K562 (cell line): Measurements from ENCODE around the gene DPH5. TPM values are rescaled to one million over a fixed set of nuclear protein-coding genes. Genes with fewer than 3 reads are reported as not detected.

Source experiments
- ATAC-seq: fragments of 200-7000 bp; cut with Tn5 transposase; 3 replicates; pipeline ENCODE4 v1.9.1; 2020; ENCODE audit warnings: moderate library complexity
- BruUV-seq: library from RNA; stranded (reverse); fragments of 400-500 nt; replicated peaks from 2 replicates; lab custom pipeline; 2021; lab: Mats Ljungman, UMichigan
- CTCF ChIA-PET: fragments of 300-600 bp; formaldehyde crosslinking; extraction: SDS; loops from one replicate; lab custom pipeline; 2021; ENCODE audit warnings: low intra/inter-chr PET ratio; lab: Yijun Ruan, JAX
- POLR2A ChIA-PET: fragments of 300-600, 350-650 bp; sonication (Branson Sonifier 250); formaldehyde crosslinking; extraction: SDS; loops from one replicate; lab custom pipeline; 2021; ENCODE audit warnings: antibody characterized with exemption, inconsistent platforms; lab: Yijun Ruan, JAX
- DNase-seq, 4 experiments: peaks; one replicate each; pipeline versions ENCODE4 v3.0.0 to v3.0.0-alpha.2; 2011 to 2018; ENCODE audit warnings: low spot score in 3 of 4, mixed read lengths in 3 of 4; ENCODE audit errors: extremely low read depth in 1 of 4
- FAIRE-seq: peaks from 2 replicates; lab custom pipeline; 2011; peaks lifted over from hg19 to GRCh38; lab: Jason Lieb, UNC
- H2AFZ ChIP-seq: 2 replicates; pipeline ENCODE4 v1.6.0; 2011; ENCODE audit warnings: low read depth, low read length, control low read depth, inconsistent platforms
- H3K27ac ChIP-seq: fragments of 200-600 bp; 3 replicates; pipeline ENCODE4 v1.8.0; 2011; ENCODE audit warnings: low read depth, mild to moderate bottlenecking, control low read depth, inconsistent platforms, low read length, moderate library complexity, mixed read lengths; ENCODE audit errors: extremely low read depth
- H3K27me3 ChIP-seq, 2 experiments: fragments of 300-600 bp in 1 of 2; 2 replicates in 1 of 2; 3 replicates in 1 of 2; pipeline versions ENCODE4 v1.6.0 to v1.8.0; 2011; ENCODE audit warnings: inconsistent platforms in 2 of 2, low read length in 2 of 2, mild to moderate bottlenecking in 1 of 2, mixed read lengths in 1 of 2, moderate library complexity in 1 of 2; ENCODE audit not compliant: control insufficient read depth in 2 of 2, insufficient read depth in 2 of 2
- H3K36me3 ChIP-seq: fragments of 300-600 bp; 3 replicates; pipeline ENCODE4 v1.8.0; 2011; ENCODE audit warnings: mild to moderate bottlenecking, low read length, inconsistent platforms; ENCODE audit not compliant: control insufficient read depth, insufficient read depth
- H3K4me1 ChIP-seq, 2 experiments: fragments of 200-600 bp in 1 of 2; replicated peaks in 1 of 2; 2 replicates in 1 of 2; 3 replicates in 1 of 2; pipeline versions ENCODE4 v1.5.1 to v1.8.0; 2011; ENCODE audit warnings: inconsistent platforms in 2 of 2, low read length in 2 of 2, mild to moderate bottlenecking in 1 of 2, mixed read lengths in 1 of 2, moderate library complexity in 1 of 2; ENCODE audit not compliant: control insufficient read depth in 2 of 2, insufficient read depth in 2 of 2
- H3K4me2 ChIP-seq: 2 replicates; pipeline ENCODE4 v1.6.1; 2011; ENCODE audit warnings: low read length, control low read depth, inconsistent platforms, mixed read lengths; ENCODE audit not compliant: insufficient read depth
- H3K4me3 ChIP-seq: fragments of 200-600 bp; sonication (generic), shearing (Covaris generic); 2 replicates; pipeline ENCODE4 v1.5.1; 2016; ENCODE audit warnings: control low read depth, inconsistent platforms
- H3K79me2 ChIP-seq: fragments of 200-600 bp; 3 replicates; pipeline ENCODE4 v1.8.0; 2011; ENCODE audit warnings: low read length, inconsistent platforms; ENCODE audit not compliant: control insufficient read depth, insufficient read depth
- H3K9ac ChIP-seq, 2 experiments: 2 replicates each; pipeline versions ENCODE4 v1.6.0 to v1.6.1; 2011; ENCODE audit warnings: low read depth in 2 of 2, low read length in 2 of 2, control low read depth in 1 of 2, inconsistent platforms in 1 of 2, mild to moderate bottlenecking in 1 of 2, mixed read lengths in 1 of 2; ENCODE audit not compliant: insufficient read depth in 1 of 2
- H3K9me1 ChIP-seq: one replicate; pipeline ENCODE4 v1.6.0; 2011; ENCODE audit warnings: inconsistent platforms, mild to moderate bottlenecking, low read length, moderate library complexity; ENCODE audit not compliant: control insufficient read depth, insufficient read depth
- H3K9me3 ChIP-seq: replicated peaks from 2 replicates; pipeline ENCODE4 v1.5.1; 2011; ENCODE audit warnings: low read depth, low read length, inconsistent platforms; ENCODE audit not compliant: control insufficient read depth, insufficient read depth
- H4K20me1 ChIP-seq: replicated peaks from 2 replicates; pipeline ENCODE4 v1.6.1; 2011; ENCODE audit warnings: low read length, inconsistent platforms, mixed read lengths; ENCODE audit not compliant: control insufficient read depth, insufficient read depth
- BCOR ChIP-seq: fragments of 450-650 bp; IDR thresholded peaks from 2 replicates; pipeline ENCODE4 v1.6.1; 2016
- EHMT2 ChIP-seq: fragments of 450-650 bp; IDR thresholded peaks from 2 replicates; pipeline ENCODE4 v1.6.1; 2018; ENCODE audit warnings: antibody characterized with exemption
- HDAC8 ChIP-seq: fragments of 450-650 bp; IDR thresholded peaks from 2 replicates; pipeline ENCODE4 v1.6.1; 2016; ENCODE audit warnings: mild to moderate bottlenecking, missing genetic modification characterization, moderate library complexity, missing compliant biosample characterization
- HEY1 ChIP-seq: fragments of 250-450 bp; sonication (Bioruptor Pico); IDR thresholded peaks from 2 replicates; pipeline ENCODE4 v1.5.0; 2020; ENCODE audit warnings: mild to moderate bottlenecking, moderate library complexity, borderline replicate concordance
- HNRNPLL ChIP-seq: fragments of 200-400 bp; formaldehyde crosslinking; IDR thresholded peaks from 2 replicates; pipeline ENCODE4 v1.6.1; 2017; ENCODE audit warnings: low read length, low read depth, mild to moderate bottlenecking; ENCODE audit not compliant: poor library complexity, severe bottlenecking
- MYC ChIP-seq, 2 experiments: fragments of 250-450 bp in 1 of 2; sonication (Bioruptor Pico) in 1 of 2; IDR thresholded peaks; 2 replicates each; pipeline versions ENCODE4 v1.5.1 to v1.6.1; 2012 to 2021; ENCODE audit warnings: low read depth in 2 of 2, borderline replicate concordance in 1 of 2, improper control_type of control experiment in 1 of 2, low read length in 1 of 2, mild to moderate bottlenecking in 1 of 2, moderate library complexity in 1 of 2
- RB1 ChIP-seq: fragments of 450-650 bp; IDR thresholded peaks from 2 replicates; pipeline ENCODE4 v1.6.1; 2017; ENCODE audit warnings: low read depth, mild to moderate bottlenecking
- RBM34 ChIP-seq: fragments of 200-400 bp; formaldehyde crosslinking; IDR thresholded peaks from 2 replicates; pipeline ENCODE4 v1.6.1; 2018; ENCODE audit warnings: low read length, borderline replicate concordance; ENCODE audit not compliant: insufficient read depth
- SMARCA4 ChIP-seq: fragments of 450-650 bp; IDR thresholded peaks from 2 replicates; pipeline ENCODE4 v1.6.1; 2016
- SOX6 ChIP-seq: fragments of 450-650 bp; IDR thresholded peaks from 2 replicates; pipeline ENCODE4 v1.6.1; 2014; ENCODE audit warnings: mild to moderate bottlenecking
- SRSF7 ChIP-seq: fragments of 200-400 bp; formaldehyde crosslinking; optimal IDR thresholded peaks from 2 replicates; pipeline ENCODE3; 2017; ENCODE audit warnings: mild to moderate bottlenecking, low read depth, low read length
- TCF7L2 ChIP-seq: fragments of 150-350 bp; IDR thresholded peaks from 2 replicates; pipeline ENCODE4 v1.6.1; 2016; ENCODE audit warnings: low read depth, mild to moderate bottlenecking, low read length, moderate library complexity
- TFE3 ChIP-seq: fragments of 450-650 bp; formaldehyde crosslinking; IDR thresholded peaks from 2 replicates; pipeline ENCODE4 v1.4.0; 2020; ENCODE audit warnings: mild to moderate bottlenecking, mixed read lengths
- ZBTB26 ChIP-seq: fragments of 450-650 bp; formaldehyde crosslinking; IDR thresholded peaks from 2 replicates; pipeline ENCODE4 v1.4.0; 2022; ENCODE audit warnings: missing genetic modification characterization
- ZKSCAN1 ChIP-seq: fragments of 150-350 bp; IDR thresholded peaks from 2 replicates; pipeline ENCODE4 v1.6.1; 2016; ENCODE audit warnings: low read depth, low read length
- ZNF121 ChIP-seq: sonication (generic); formaldehyde crosslinking; conservative IDR thresholded peaks from 2 replicates; pipeline ENCODE4 v1.8.0; 2022; ENCODE audit warnings: missing genetic modification reagents
- ZNF175 ChIP-seq: fragments of 200-800 bp; sonication (Bioruptor generic); IDR thresholded peaks from 2 replicates; pipeline ENCODE4 v1.6.1; 2016; ENCODE audit warnings: low read depth, mild to moderate bottlenecking, missing genetic modification characterization, missing compliant biosample characterization
- ZNF436 ChIP-seq: fragments of 250-450, 450-650 bp; sonication (Bioruptor Pico); formaldehyde crosslinking; IDR thresholded peaks from 2 replicates; pipeline ENCODE4 v1.7.0; 2020; ENCODE audit warnings: mild to moderate bottlenecking
- ZZZ3 ChIP-seq: fragments of 450-650 bp; IDR thresholded peaks from 2 replicates; pipeline ENCODE4 v1.6.1; 2016; ENCODE audit warnings: antibody characterized with exemption, mild to moderate bottlenecking, moderate library complexity
- WGBS: fragments of 100-300 bp; shearing (Covaris generic); methylation state at CpG from one replicate; pipeline ENCODE4 v1.1.6; 2016; ENCODE audit warnings: low coverage, mixed read lengths; ENCODE audit not compliant: insufficient coverage; ENCODE audit errors: missing lambda C conversion rate; 5-methylcytosine and 5-hydroxymethylcytosine counted together
- in situ Hi-C: fragments of 300-500 bp; cut with MboI; formaldehyde crosslinking; loops from 4 replicates; pipeline ENCODE4 v1.15.0; 2018; ENCODE audit warnings: inconsistent platforms, mixed read lengths
- intact Hi-C: fragments of 100-400 bp; cut with micrococcal nuclease; formaldehyde crosslinking; loops from 2 replicates; pipeline ENCODE4 v1.14.2; 2022
- polyA plus RNA-seq, 8 experiments: library from polyadenylated mRNA; depleted of rRNA in 4 of 8; stranded (reverse) in 5 of 8; unstranded in 3 of 8; fragments of >200 nt; fragmentation: Nextera tagmentation in 2 of 8; fragmentation: Illumina TruSeq in 1 of 8; extraction: Ambion mirVana in 2 of 8; extraction: Trizol in 1 of 8; gene quantifications; 2 replicates each; pipeline versions ENCODE4 v1.2.1 to v1.2.3, GENCODE V29; 2011 to 2014; ENCODE audit warnings: inconsistent platforms in 1 of 8, missing spikeins in 1 of 8
- total RNA-seq, 7 experiments: library from RNA; depleted of rRNA in 6 of 7; stranded (reverse); fragments of >200 nt in 6 of 7; fragmentation: Illumina TruSeq in 2 of 7; extraction: Trizol in 2 of 7; gene quantifications; 2 replicates each; pipeline versions ENCODE4 v1.2.1 to v1.2.3, GENCODE V29; 2011 to 2021; ENCODE audit warnings: low replicate concordance in 1 of 7
- TF ChIP-seq, protein P1 (sequence below), 2 experiments: fragments of 450-650 bp in 1 of 2; sonication (generic) in 1 of 2; formaldehyde crosslinking in 1 of 2; IDR thresholded peaks in 1 of 2; conservative IDR thresholded peaks in 1 of 2; 2 replicates each; pipeline versions ENCODE4 v1.6.1 to v1.8.1; 2016 to 2023; ENCODE audit warnings: mild to moderate bottlenecking in 2 of 2, moderate library complexity in 2 of 2, inconsistent platforms in 1 of 2, missing genetic modification reagents in 1 of 2

The DPH5 gene
- total and polyA plus RNA-seq, 9 of the 15 experiments (the other 6 are each of a cell fraction or from before 2014, with no cell fraction given), result 37.6 to 159 (median 89.7) TPM

DNA sequence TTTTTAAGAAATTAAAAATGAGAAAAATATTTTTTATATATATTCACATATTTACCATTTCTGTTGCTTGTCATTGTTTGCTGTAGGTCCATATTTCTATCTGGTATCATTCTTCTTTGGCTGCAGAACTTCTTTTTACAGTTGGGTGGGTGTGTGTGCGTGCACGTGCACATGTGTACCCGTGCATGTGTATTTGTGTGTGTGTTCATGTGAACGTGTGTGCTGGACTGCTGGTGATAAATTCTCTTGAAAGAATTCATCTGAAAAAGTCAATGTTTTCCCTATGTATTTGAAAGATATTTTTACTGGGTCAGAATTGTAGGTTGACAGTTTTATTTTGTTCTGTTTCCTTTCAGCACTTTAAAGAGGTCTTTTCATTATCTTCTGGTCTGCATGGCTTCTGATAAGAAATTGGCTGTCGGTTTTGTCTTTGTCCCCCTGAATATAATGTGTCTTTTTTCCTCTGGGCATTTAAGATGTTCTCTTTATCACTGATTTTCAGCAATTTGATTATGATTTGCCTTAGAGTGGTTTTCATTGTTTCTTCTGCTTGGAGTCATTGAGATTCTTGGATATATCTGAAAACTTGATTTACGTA lies 34.5 kb upstream of the DPH5 start:
- Histone ChIP-seq H3K4me1 (peaks cover 0 to 10% of the 10 kb centered on the region in 2 experiments; a peak in 3 of 5 replicates), H3K9ac (no peak overlapping the region), H4K20me1 (no peaks in the 10 kb centered on the region), H3K27ac (peak overlapping the region; percentile 47; the same call in 1 of the 3 replicates), H3K36me3 (no peaks in the 10 kb centered on the region), H2AFZ (no peak overlapping the region), H3K79me2 (no peaks in the 10 kb centered on the region), H3K4me2 (peak overlapping the region; percentile 17; the same call in 1 of the 2 replicates), H3K27me3 (no peaks in the 10 kb centered on the region), H3K9me1 (no peaks in the 10 kb centered on the region), H3K9me3 (no peaks in the 10 kb centered on the region), H3K4me3 (no peak overlapping the region)
- FAIRE-seq (no peak), ATAC-seq (peak; percentile 57), DNase-seq (peak in 2 of 4 experiments; percentile 14 to 35)
- no TSS peak for BruUV-seq
- 14% methylated on average over 6 of the region's 6 CpGs for WGBS
- intact Hi-C loops, result no loop called here
- in situ Hi-C loops, result no loop called here
- ChIA-PET POLR2A (no interaction called here), CTCF (no interaction called here)
- TF ChIP-seq HNRNPLL, result no peak
- no peak for TF ChIP-seq ZZZ3
- TF ChIP-seq ZBTB26, result no peak
- no peak for TF ChIP-seq BCOR
- TF ChIP-seq TFE3 (CRISPR knock-in tag), result no peak
- TF ChIP-seq, protein P1, sequence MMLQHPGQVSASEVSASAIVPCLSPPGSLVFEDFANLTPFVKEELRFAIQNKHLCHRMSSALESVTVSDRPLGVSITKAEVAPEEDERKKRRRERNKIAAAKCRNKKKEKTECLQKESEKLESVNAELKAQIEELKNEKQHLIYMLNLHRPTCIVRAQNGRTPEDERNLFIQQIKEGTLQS (IDR thresholded peaks at IDR 0.05), result no peak
- TF ChIP-seq, protein P1 (CRISPR knock-in tag; conservative IDR thresholded peaks at IDR 0.05), result no peak
- TF ChIP-seq RBM34, result no peak
- TF ChIP-seq SRSF7, result no peak
- no peak for TF ChIP-seq ZNF175 (CRISPR knock-in tag)
- no peak for TF ChIP-seq ZKSCAN1
- no peak for TF ChIP-seq HDAC8 (tag)
- TF ChIP-seq SOX6, result peak; percentile 92
- TF ChIP-seq ZNF436, result no peak
- peak; percentile 78 for TF ChIP-seq SMARCA4
- TF ChIP-seq ZNF121, result no peak
- TF ChIP-seq RB1, result no peak
- no peak for TF ChIP-seq EHMT2
- no peak for TF ChIP-seq TCF7L2
- no peak for TF ChIP-seq MYC (IDR thresholded peaks at IDR 0.05; ENCODE audit: low read depth, low read length)
- no peak for TF ChIP-seq MYC (CRISPR knock-in tag; IDR thresholded peaks at IDR 0.05; ENCODE audit: borderline replicate concordance, low read depth)
- TF ChIP-seq HEY1, result no peak
